HCT116 (cell line): ENCODE results near the gene CTDNEP1.

Experiments
- CTCF ChIP-seq, 3 experiments: fragments of 200-600 bp in 1 of 3; sonication (generic) in 1 of 3; IDR thresholded peaks in 2 of 3; conservative IDR thresholded peaks in 1 of 3; 2 replicates each; pipeline ENCODE4 v1.5.1; 2012 to 2017; ENCODE audit warnings: low read depth in 2 of 3, low read length in 2 of 3, antibody characterized with exemption in 1 of 3, borderline replicate concordance in 1 of 3, control low read depth in 1 of 3, mild to moderate bottlenecking in 1 of 3, mixed read lengths in 1 of 3, mixed run types in 1 of 3, moderate library complexity in 1 of 3; ENCODE audit not compliant: insufficient read depth in 1 of 3
- POLR2A ChIP-seq: IDR thresholded peaks from 2 replicates; pipeline ENCODE4 v1.7.0; 2011; ENCODE audit warnings: borderline replicate concordance; ENCODE audit not compliant: insufficient read depth, insufficient read length; ENCODE audit errors: extremely low read depth

DNA sequence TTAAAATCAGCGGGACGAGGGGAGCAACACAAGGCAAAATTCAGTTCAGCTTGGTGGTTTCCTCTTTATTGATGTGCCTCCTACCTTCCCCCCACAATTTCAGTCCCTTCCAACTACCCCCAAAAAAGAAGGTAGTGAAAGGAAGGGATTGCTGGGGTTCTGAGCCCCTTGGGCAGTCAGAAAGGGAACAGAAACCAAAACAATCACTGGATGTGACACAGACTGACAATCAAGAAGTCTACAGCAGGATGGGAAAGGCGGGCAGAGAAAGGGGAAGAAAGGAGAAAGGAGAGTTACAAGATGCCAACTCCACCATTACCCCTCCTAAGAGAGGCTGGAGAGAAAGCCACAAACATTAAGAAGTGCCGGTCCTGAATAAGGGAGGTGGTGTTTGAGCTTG lies 11.2 kb downstream of the CTDNEP1 start:
- TF ChIP-seq POLR2A (no peak), CTCF (IDR thresholded peaks at IDR 0.05 in 2 of 3, conservative IDR thresholded peaks at IDR 0.05 in 1 of 3; ENCODE audit: borderline replicate concordance in 1 of 3, insufficient read depth in 1 of 3, low read depth in 2 of 3, low read length in 2 of 3) (no peak)
